Activated CD4-positive, alpha-beta T cell treated with anti-CD3 and anti-CD28 coated beads, Interleukin-2, amount 50 U/mL, for 4 hours (primary cell): ENCODE measurements around the gene ADPRHL1.

Experiments
- DNase-seq, 2 experiments: peaks; one replicate each; pipeline ENCODE4 v3.0.0-alpha.2; 2020

Gene ADPRHL1

DNA sequence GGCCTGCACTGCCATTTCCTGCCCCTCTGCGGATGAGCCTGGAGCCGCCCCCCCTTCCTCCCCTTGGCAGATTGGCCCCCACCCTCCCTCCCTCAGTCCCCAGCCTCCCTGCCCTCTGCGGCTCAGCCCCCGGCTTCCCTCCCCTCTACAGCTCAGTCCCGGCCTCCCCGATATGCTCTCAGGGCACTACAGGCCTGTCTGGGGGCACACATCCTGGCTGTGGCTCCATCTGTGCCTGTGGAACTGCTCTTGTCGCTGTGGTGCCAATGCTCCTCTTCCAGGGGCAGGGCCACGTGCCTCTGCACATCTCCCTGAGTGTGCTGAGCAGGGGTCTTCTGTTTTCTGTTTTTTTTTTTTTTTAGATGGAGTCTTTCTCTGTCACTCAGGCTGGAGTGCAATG lies 39.0 kb downstream of the ADPRHL1 start:
- DNase-seq = no peak

DNA sequence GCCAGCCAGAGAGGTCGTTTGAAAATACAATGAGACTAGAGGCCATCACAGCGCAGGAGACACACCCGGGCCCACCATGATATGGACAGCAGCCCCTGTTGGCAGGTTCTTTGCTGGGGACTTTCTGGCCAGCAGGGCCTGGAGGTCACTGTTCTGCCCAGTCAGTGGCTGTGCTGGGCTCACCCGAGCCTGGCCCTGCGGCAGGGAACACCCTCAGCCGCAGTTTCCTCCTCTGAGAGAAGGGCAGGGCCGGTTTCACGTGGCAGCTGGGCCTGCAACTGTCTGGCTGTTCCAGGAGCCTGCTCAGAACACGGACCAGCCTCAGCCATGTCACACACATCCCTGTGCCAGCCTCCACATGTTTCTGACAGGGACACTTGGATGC lies 39.4 kb downstream of the ADPRHL1 start:
- DNase-seq = no peak

DNA sequence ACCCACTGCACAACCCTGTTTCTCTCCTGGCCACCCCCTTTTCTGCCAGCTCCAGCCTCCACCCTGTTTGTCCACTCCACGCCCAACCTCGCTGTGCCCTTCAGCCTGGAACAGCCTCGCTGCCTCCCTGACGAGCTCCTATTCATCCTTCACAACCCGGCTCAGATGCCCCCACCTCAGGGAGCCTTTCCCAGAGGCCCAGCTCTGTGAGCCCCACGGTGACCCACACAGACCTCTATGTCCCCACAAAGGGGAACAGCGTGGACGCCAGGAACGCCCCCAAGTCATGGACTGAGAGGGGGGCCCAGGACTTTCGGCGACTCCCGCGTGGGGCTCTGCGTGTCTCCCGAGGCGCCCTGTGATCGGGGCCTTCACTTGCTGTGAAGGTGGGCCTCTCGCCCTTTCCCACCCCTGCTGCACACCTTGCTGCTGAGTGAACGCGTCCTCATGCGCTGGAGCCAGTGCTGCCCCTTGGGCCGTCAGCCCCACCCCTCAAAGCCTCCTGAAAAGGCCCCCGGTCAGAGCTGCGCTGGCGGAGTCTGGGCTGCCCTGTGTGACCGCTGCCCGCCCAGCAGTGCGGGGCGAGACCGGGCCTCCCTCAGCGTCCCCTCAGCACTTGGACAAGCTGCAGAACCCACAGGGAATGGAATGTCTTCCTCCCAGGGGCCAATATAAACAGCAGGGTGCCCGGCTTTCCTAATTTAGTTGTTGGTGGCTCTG lies 40.0 kb downstream of the ADPRHL1 start:
- no peak for DNase-seq

DNA sequence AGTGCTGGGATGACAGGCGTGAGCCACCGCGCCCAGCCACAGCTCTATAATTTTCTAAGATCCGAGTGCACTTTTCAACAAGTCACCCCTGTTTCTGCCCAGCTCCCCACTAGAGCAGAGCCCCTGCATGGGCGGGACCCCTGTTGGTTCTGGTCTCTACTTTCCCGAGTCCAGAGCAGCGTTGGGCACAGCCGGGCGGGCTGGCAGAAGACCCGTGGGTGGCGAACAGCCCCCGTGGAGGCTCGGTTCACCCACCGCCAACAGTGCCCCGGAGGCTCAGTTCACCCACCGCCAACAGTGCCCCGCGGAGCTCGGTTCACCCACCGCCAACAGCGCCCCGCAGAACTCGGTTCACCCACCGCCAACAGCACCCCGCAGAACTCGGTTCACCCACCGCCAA lies 40.8 kb downstream of the ADPRHL1 start:
- DNase-seq = no peak

DNA sequence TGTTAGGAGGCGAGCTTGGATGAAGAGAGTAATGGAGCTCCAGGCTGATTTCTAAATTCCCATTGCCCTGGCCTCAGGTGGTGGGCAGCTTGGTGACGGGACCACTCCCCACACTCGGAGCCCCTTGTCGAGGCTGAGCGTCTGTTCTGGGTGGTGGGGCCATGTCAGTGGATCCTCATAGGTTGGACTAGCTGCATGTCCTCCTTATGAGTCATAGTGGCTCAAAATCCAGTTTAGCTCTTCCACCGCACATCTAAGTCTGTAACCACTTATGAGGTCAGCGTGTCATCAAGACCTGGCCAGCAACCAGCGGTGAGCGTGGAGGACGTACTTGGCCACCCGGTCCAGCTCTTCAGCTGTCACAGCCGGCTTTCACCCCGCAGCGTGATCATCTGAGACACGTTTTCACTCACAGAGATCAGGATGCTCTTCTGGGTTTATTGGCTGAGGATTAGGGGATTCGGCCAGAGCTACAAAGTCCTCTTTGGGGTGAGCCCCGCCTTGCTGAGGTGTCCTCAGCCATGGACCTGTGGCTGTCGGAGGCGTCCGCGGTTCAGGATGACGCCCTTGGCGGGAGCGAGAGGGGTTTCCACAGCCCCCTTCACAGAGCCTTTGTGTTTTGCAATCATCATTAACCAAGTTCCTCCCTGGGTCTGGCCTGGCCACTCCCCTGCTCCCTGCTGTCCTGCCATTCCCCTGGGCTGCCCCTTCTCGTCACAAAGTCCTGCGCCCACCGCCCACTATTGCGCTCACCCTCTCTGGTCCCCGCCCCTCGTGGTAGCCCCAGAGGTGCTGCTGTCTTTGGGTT lies 41.9 kb downstream of the ADPRHL1 start:
- no peak for DNase-seq

DNA sequence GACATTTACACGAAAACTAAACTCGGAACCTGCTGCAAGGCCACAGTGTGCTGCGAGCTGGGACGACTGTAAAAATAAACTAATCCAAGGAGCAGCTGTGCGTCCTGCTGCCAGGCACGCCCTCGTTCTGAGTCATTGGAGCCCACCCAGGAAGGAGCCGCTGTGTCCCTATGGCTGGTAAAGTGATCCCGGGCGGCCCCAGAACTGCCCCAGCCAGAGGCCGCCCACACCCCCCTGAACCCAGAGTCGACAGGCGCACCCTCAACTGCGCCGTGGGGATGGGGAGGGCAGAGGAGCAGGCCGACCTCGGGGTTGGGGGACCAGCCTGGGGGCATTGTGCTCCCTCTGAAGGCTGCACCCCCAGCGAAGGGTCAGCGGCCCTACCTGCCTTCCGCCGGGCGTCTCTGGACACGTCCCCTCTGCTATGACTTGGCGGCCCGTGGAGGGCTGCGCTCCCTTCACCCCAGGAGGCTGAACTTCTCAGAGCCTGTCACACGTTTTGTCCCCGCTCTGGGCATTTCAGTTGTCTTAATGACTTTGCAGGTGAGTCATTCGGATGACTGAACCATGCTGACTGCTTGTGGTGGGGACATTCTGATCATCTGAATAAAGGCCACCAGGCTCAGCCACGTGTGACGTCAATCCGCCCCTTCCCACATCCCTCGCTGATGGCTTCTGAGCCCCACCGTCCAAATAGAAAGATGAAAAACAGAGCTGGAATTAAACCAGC lies 42.7 kb downstream of the ADPRHL1 start:
- no peak for DNase-seq

DNA sequence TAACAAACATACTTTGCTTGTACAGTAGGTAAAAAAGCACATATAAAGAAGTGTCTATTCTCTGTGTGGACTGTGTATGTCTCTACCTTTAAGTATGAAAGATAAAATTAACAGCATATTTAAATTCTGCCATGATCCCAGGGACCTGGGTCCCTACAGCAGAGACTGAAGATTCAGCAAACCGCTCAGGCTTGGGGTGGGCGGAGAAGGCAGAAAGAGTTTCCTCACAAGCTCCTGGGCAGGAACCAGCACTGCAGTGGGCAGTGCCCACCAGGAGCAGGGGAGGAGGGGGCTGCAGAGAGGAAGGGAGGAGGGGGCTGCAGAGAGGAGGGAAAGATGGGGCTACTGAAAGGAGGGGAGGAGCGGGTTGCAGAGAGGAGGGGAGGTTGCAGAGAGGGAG lies 44.7 kb downstream of the ADPRHL1 start:
- DNase-seq = no peak

DNA sequence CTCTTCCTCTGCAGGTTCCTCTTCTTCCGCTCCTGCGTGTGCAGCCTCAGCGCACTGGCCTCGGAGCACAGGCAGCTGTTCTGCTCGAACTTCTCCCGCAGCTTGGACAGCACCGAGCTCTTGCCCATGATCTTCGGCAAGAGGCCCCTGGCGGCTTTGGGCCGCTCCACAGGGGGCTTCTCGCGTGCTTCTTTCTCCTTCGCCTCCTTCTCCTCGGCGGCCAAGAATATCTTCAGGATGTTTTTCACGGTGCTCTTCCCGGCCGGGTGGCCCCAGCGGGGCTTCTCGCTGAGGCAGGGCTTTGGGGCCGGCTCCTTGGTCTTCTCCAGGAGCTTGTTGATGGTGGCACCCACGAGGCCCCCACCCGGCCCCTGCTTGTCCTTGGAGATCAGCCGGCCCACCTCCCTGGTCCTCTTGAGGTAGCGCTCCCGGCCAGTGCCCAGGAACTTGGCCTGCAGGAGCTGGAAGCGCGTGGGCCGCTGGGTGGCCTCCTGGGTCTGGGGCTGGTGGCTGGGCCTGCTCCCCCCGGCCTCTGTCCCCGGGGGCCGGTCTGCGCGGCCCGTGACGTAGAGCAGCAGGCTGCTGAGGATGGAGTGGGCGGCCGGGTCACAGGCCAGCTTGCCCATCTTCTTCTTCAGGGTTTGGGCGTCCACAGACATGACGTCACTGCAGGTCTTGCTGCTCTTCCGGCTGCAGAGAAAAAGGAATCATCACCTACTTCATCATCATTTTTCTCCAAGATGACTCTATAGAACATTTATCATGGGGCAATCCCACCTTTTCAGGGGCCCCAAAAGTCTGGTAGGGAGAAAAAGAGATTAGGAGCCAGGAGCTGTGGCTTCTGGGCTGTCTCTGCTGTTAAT lies 45.5 kb downstream of the ADPRHL1 start:
- DNase-seq = no peak

DNA sequence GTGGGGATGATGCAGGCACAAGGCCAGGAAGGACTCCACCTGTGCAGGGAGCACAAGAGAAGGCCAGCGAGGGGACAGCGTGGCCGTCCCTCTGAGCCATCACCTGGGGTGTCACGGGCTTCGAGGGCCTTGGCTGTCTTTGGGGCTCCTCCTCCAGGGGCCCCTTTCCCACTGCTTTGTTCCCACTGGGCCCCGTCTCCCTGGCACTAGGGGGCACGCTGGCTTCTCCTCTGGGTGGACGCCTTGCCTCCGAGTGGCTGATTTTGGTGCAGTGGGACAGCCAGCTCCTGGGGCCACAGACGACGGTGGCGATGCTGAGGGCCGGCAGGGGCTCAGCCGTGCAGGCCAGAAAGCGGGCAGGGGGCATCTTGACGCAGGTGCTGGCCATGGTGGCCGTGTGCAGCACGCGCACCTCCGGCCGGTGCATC lies 46.2 kb downstream of the ADPRHL1 start:
- no peak for DNase-seq

DNA sequence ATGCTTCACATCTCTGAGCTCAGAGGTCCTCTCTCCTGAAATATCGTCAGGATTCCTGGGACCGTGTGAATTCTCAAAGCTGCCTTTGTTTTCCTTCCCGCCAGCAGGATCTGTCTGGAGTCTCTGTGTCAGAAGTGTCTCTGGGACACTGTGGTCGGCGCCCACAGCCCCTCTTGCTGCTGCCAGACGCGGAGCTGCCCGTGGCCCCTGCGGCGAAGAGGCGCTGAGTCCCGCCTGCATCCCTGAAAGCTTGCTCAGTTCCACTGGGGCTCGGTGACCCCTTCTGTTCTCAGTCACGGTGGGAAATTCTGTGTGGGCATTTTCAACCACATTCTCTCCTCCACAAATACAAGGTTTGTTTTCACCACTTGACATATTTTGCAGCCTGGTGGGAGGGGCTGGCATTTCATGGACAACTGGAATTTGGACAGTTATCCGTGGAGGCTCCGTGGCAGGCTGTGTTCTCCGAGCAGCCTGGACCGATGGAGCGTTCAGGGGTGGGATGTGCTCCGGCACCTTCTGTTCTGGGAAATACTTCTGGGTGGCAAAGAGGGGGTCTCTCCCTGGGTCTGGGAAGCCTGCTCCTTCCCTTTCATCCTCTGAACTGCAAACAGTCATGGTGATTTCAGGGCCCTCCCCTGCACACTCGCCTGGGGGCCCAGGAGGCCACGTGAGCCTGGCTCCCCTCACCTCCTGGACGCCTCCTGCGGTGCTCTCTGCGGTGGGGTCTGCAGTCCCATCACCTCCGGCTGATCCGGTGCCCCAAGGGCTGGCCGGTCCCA lies 46.8 kb downstream of the ADPRHL1 start:
- DNase-seq = no peak

DNA sequence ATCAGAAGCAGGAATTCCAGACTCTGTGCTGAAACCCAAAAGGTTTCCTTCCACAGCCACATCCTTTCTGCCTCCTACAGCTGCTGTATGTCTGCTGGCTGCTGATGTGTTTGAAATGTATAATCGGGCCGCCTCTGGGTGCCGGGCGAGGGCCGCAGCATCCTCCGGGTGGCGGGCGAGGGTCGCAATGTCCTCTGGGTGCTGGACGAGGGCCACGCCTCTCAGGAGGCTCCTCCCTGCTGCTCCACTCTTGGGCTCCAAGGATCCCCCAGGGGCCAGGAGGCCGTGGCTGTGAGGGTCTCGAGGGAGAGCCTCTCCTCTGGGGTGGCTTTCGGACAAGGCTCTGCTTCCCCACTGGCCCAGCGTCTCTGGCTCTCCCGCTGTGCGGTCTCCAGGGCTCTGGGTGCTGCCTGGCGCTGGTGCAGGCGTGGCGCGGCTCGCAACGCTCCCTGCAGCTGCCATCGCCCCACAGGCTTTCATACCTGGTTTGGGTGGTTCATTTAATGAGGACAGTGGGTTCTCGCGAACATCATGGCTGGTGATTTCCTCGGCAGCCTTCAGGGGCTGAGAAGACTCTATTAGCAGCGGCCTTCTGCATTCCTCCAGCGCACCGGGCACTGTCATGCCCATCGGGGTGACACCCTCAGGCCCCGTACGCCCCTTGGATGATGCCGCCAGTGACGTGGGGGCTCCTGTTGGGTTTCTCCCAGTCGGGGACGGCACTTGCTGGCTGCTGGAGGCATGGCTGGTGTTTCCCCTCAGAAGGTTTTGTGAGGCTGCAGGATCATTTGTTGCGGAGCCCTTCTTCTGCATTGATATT lies 47.6 kb downstream of the ADPRHL1 start:
- no peak for DNase-seq

DNA sequence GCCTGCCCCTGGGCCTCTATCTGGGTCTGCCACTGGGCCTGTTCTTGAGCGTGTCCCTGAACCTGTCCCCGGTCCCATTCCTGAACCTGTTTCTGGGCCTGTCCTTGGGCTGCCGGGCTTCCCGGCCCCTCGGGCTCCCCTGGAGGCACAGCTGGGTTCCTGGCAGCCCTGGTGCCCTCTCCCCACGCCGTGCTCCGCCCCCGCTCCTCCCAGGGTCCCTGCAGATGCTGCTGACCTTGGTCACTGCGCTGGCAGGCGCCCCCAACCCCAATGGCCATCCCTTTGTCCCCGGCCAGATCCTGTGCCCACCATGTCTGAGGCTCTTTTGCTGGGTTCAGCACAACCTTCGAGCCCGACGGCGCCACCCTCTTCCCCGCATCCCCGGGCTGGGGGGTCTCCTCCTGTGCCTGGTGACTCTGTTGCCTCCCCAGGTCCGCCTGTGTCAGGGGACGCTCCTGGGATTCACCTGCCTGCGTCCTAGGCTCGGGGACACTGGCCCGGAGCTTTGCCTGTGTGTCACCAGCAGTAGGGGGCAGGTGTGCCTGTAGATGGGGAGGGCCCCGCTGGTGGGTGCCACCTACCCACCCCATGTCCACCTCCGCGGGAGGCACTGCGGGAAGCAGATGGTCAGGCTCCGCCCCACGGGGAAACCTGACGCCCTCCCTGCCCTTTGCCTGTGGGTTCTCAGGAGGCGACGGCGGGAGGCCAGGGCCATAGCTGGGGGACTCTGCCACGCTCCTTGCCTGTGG lies 48.4 kb downstream of the ADPRHL1 start:
- no peak for DNase-seq

DNA sequence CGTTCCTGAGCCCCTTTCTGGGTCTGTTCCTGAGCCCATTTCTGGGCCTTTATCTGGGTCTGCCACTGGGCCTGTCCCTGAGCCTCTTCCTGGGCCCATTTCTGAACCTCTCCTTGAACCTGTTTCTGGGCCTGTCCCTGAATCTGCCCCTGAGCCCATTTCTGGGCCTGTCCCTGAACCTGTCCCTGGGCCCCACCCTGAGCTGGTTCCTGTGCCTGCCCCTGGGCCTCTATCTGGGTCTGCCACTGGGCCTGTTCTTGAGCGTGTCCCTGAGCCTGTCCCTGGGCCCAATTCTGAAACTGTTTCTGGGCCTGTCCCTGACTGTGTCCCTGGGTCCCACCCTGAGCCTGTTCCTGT lies 48.9 kb downstream of the ADPRHL1 start:
- DNase-seq = no peak

DNA sequence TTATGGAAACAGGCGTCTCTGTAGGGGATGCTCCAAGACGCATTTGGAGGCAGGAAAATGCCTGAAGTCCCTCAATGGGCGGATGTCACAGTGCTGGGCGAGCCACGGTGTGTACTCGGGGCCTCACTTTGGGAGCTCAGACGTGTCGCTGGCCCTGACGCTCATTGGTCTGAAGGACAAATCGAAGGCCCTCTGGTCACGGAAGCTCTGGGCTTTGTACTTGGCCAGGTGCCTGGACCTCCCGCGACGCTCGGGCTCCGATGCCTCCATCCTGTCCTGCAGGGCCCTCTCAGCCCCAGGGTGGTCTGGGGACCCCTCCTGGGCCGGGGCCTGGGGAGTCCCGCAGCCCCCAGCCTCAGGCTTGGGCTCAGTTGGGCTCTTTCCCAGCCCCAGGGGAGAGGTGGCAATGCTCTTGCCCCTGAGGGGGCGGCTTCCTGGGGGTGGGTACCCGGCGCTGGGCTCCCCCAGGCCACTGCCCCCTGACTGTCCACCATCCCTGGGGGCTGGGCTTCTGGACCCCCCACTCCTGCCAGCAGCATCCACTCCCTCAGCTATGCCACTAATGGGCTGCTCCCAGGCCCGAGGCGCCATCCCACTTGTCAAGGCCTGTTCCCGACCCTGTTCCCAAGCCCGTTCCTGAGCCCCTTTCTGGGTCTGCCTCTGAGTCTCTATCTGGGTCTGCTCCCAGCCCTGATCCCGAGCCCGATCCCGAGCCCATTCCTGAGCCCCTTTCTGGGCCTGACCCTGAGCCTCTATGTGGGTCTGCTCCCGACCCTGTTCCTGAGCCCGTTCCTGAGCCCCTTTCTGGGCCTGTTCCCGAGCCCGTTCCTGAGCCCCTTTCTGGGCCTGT lies 49.8 kb downstream of the ADPRHL1 start:
- DNase-seq = no peak

DNA sequence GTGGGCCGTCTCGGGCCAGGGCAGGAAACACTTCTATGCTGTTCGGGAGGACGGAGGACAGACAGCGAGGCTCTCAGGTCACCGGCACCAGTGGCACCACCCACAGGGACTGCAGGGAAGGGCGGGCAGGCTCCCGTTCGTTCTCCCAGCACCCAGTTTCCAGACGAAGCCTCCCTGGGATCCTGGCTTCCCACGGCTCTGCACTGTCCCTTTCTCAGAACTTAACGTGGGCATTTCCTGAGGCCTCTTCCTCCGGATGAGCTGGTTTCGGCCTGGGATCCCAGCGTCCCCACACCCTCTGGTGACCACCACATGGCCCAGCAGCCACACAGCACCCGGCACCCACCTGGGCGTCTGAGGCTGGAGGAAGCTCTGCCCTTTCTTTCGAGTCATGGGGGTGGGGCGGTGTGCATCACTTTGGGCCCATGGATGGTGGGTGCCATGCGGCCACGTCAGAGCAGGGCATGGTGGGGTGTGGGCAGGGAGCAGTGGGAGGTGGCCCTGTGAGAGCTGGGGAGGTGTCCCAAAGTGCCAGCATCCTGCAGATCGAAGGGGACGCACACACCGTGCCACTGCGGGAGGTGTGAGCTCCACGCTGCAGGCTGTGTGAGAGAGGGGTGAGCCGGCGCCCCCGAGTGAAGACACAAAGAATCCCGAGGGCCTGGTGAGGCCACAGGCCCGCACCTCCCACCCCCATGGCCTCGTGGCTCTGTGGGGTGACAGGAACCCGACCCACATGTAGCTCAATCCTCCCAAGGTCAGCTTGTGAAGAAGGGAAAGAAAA lies 50.6 kb downstream of the ADPRHL1 start:
- no peak for DNase-seq

DNA sequence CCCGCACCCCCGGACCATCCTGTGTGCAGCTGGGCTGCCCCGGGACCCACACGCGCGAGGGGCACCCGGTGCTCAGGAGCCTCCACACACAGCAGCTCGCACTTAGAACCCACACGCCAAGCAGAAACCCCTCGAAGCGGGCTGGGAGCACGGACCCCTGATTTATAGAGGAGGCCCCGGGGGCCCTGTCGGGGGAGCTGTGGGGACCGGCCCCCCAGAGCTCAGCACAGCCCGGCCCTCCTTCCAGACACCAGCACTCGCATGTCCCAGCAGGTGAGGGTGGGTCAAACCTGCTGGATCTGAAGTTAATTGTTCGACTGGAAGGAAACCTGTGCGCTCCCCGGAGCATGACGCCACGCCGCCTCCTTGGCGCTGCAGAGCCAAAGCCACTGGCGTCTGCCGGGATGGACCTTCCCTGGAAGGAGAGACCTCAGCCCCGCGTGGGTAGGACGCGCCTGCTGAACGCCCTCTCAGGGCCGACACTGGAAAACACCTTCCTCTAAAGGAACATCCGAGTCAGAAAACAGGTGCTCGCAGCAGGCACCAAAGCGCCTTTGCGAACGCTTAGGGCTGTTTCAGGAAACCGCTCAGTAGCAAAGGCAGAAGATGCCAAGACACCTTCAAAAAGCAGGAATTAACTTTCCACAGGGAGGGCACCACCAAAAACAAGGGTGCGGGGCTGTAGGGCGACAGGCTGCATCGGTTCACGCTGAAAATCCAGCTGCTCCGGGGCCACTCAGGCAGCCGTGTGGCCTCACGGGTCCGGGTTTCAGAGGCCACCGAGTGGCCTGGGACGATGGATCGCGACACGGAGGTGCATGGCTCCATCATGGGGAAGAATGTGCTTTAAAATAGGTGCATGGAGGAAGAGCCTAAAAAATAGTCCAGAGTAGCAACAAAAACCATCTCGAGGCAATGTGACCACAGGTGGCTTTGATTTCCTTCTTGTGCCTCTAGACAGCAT lies 51.6 kb downstream of the ADPRHL1 start:
- no peak for DNase-seq
